Activated CD8-positive, alpha-beta T cell treated with anti-CD3 and anti-CD28 coated beads for 36 hours (primary cell): Measurements from ENCODE around the gene DCANP1. TPM values are rescaled to one million over a fixed set of nuclear protein-coding genes. Genes with fewer than 3 reads are reported as not detected.

ENCODE experiments used
- ATAC-seq: fragments of 200-7000 bp; cut with Tn5 transposase; one replicate; pipeline ENCODE4 v1.10.0; 2021; ENCODE audit warnings: mild to moderate bottlenecking, moderate library complexity
- CTCF ChIA-PET: fragments of 350-600 bp; sonication (Branson Sonifier 250); formaldehyde crosslinking; loops from one replicate; lab custom pipeline; 2021; ENCODE audit warnings: antibody characterized with exemption; lab: Charles Lee
- POLR2A ChIA-PET: fragments of 350-600 bp; sonication (Branson Sonifier 250); formaldehyde crosslinking; loops from one replicate; lab custom pipeline; 2021; ENCODE audit warnings: antibody characterized with exemption; lab: Charles Lee
- DNase-seq: peaks from one replicate; pipeline ENCODE4 v3.0.0-alpha.2; 2020
- H3K27ac Mint-ChIP-seq: one replicate; pipeline ENCODE4 v1.8.0; 2021; ENCODE audit warnings: mild to moderate bottlenecking, mixed read lengths
- H3K27me3 Mint-ChIP-seq: one replicate; pipeline ENCODE4 v1.8.0; 2021; ENCODE audit warnings: mixed read lengths
- H3K36me3 Mint-ChIP-seq: one replicate; pipeline ENCODE4 v1.8.0; 2021; ENCODE audit warnings: low read depth, mixed read lengths
- H3K4me1 Mint-ChIP-seq: one replicate; pipeline ENCODE4 v1.8.0; 2021; ENCODE audit warnings: low read depth, mixed read lengths
- H3K4me3 Mint-ChIP-seq: one replicate; pipeline ENCODE4 v1.8.0; 2021; ENCODE audit warnings: mild to moderate bottlenecking, moderate library complexity, mixed read lengths
- H3K9me3 Mint-ChIP-seq: one replicate; pipeline ENCODE4 v1.8.0; 2021; ENCODE audit warnings: mixed read lengths
- intact Hi-C: fragments of 100-400 bp; cut with micrococcal nuclease; formaldehyde crosslinking; loops from one replicate; pipeline ENCODE4 v1.10.0; 2022
- total RNA-seq, 2 experiments: library from RNA; stranded (reverse); gene quantifications; one replicate each; pipeline ENCODE4 v1.2.3, GENCODE V29; 2021
- TF ChIP-seq, protein P1 (sequence below): fragments of 200-600 bp; IDR thresholded peaks from one replicate; pipeline ENCODE4 v1.8.0; 2022; ENCODE audit warnings: antibody characterized with exemption, mild to moderate bottlenecking

Gene DCANP1
- total RNA-seq, 2 experiments from 2014 or later: not detected

DNA sequence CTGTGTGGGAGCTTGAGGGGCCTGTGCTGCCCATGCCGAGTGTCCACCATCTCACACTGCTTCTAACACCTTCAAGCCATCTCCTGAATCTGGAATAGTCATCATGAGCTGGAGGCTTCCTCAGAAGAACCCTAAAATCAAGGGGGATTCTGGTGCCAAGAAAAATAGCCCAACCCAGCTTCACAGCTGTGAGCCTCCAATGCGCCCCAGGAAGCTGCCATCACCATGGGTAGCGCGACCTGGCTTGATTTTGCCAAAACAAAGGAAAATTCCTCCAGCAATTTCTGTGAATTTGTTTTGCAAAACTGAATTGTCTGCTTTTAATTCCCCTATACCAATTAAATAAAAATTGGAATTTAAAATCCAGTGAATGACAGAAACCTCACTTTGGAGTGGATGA, 11.2 kb upstream of the DCANP1 start:
- peaks cover 3% of the 10 kb centered on the region for H3K4me1 Mint-ChIP-seq
- no peak overlapping the region for H3K4me3 Mint-ChIP-seq
- intact Hi-C loops: no loop called here
- no peaks in the 10 kb centered on the region for H3K36me3 Mint-ChIP-seq
- H3K27me3 Mint-ChIP-seq: peaks cover 6% of the 10 kb centered on the region
- POLR2A ChIA-PET: interaction anchor here (1.4 kb wide), 1 partner anchor 8 kb away, joined by 4 read pairs; no protein-coding TSS in a partner anchor
- H3K27ac Mint-ChIP-seq: no peak overlapping the region
- ATAC-seq: no peak
- TF ChIP-seq, protein P1, sequence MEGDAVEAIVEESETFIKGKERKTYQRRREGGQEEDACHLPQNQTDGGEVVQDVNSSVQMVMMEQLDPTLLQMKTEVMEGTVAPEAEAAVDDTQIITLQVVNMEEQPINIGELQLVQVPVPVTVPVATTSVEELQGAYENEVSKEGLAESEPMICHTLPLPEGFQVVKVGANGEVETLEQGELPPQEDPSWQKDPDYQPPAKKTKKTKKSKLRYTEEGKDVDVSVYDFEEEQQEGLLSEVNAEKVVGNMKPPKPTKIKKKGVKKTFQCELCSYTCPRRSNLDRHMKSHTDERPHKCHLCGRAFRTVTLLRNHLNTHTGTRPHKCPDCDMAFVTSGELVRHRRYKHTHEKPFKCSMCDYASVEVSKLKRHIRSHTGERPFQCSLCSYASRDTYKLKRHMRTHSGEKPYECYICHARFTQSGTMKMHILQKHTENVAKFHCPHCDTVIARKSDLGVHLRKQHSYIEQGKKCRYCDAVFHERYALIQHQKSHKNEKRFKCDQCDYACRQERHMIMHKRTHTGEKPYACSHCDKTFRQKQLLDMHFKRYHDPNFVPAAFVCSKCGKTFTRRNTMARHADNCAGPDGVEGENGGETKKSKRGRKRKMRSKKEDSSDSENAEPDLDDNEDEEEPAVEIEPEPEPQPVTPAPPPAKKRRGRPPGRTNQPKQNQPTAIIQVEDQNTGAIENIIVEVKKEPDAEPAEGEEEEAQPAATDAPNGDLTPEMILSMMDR: no peak
- no peaks in the 10 kb centered on the region for H3K9me3 Mint-ChIP-seq
- DNase-seq: no peak
- CTCF ChIA-PET: interaction anchor here (0.8 to 14.5 kb wide), 19 partner anchors 7 to 108 kb away, joined by 3 to 430 read pairs (median 6); partner anchors contain the start of gene DCANP1

DNA sequence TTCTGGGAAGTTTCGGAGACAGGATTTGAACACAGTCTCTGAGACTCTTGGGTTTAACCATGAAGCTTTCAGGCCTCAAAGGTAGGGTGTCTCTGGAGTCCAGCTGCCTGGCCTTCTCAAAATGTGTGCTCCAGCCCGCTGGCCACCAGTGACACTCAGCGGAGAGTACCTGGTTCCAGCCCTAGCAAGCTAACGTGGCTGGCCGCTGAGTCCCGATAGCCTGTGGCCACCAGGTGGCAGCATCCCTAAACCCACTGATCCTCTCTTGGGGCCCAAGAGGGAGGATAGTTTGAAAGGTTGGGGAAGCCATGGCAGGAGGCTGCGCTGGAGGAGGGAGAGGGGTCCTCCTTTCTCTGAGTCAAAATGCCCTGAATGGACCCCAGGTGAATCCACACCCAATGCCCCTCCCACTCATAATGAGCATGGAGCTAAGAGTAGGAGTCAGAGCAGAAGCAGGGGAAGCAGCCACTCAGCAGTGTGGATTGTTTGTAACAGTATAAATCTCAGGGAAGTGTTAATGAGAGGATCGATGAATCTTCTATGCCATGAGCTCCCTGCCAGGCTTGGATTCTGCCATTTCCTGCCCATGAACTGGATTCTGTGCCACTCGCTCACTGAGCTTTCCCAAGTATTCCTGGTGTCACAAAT, 10.4 kb upstream of the DCANP1 start:
- H3K9me3 Mint-ChIP-seq: no peaks in the 10 kb centered on the region
- intact Hi-C loops: no loop called here
- CTCF ChIA-PET: interaction anchor here (0.6 to 14.5 kb wide), 32 partner anchors 8 to 243 kb away, joined by 3 to 430 read pairs (median 4); partner anchors contain the start of gene DCANP1
- peak; percentile 60 for ATAC-seq
- no peaks in the 10 kb centered on the region for H3K36me3 Mint-ChIP-seq
- no peak overlapping the region for H3K27ac Mint-ChIP-seq
- peaks cover 6% of the 10 kb centered on the region for H3K27me3 Mint-ChIP-seq
- TF ChIP-seq, protein P1: peak; percentile 73
- DNase-seq: peak; percentile 78
- H3K4me1 Mint-ChIP-seq: peaks cover 2% of the 10 kb centered on the region
- no peak overlapping the region for H3K4me3 Mint-ChIP-seq
- POLR2A ChIA-PET: interaction anchor here (1.4 kb wide), 1 partner anchor 9 kb away, joined by 4 read pairs; no protein-coding TSS in a partner anchor

DNA sequence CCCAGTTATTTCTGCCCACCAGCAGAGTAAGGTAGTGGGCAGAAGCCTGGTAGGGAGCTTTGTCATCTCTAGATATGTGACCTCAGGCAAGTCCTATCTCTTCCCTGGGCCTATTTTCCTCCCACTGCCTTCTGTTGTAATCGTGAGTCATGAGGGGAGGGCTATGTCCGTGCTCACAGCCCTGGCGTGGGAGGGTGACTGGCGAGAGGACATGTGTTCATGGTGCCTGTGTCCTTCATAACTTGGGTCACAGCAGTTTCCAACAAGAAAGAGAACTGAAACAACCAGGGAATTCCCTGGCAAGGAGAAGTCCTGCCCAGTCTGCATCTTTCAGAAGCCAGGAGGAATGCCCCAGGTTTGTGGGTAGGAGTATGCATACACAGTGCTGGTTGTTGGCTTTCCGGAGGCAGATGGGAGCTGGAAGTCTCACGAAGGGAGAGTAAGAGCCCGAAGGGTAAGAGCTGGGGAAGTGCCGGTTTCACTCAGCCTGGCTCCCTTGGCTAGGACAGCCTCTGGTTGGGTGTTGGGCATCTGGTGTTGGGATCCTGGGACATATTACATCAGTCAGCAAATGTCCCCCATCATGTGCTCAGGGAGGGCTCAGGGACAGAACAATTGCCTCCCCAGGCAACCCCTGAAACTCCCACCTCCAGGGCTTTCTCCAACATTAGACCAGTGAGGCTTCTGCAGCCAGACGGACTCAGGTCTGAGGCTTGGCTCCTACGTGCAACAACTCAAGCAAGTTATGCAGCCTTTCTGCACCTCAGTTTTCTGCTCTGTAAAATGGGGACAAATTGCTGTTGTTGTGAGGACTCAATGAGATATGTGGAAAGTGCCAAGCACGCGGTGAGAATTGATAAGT, 9.3 kb upstream of the DCANP1 start:
- ChIA-PET CTCF (interaction anchor here (0.8 to 14.5 kb wide), 18 partner anchors 9 to 125 kb away, joined by 3 to 430 read pairs (median 6); partner anchors contain the start of gene DCANP1), POLR2A (interaction anchor here (0.6 kb wide), 1 partner anchor 34 kb away, joined by 3 read pairs; no protein-coding TSS in a partner anchor)
- intact Hi-C loops: no loop called here
- TF ChIP-seq, protein P1: no peak
- Mint-ChIP-seq H3K4me3 (no peak overlapping the region), H3K4me1 (no peaks in the 10 kb centered on the region), H3K27ac (no peak overlapping the region), H3K9me3 (no peaks in the 10 kb centered on the region), H3K36me3 (no peaks in the 10 kb centered on the region), H3K27me3 (peaks cover 6% of the 10 kb centered on the region)
- ATAC-seq (peak; percentile 76), DNase-seq (peak; percentile 41)

- POLR2A ChIA-PET: interaction anchor here (0.6 kb wide), 1 partner anchor 34 kb away, joined by 3 read pairs; no protein-coding TSS in a partner anchor
- no peaks in the 10 kb centered on the region for H3K4me1 Mint-ChIP-seq
- CTCF ChIA-PET: interaction anchor here (1.3 to 14.5 kb wide), 8 partner anchors 9 to 125 kb away, joined by 3 to 430 read pairs (median 15); partner anchors contain the start of gene DCANP1
- ATAC-seq (no peak), DNase-seq (no peak)
- TF ChIP-seq, protein P1: no peak
- H3K27me3 Mint-ChIP-seq: peaks cover 6% of the 10 kb centered on the region
- no peak overlapping the region for H3K4me3 Mint-ChIP-seq
- H3K36me3 Mint-ChIP-seq: no peaks in the 10 kb centered on the region
- H3K27ac Mint-ChIP-seq: no peak overlapping the region
- intact Hi-C loops: no loop called here
- no peaks in the 10 kb centered on the region for H3K9me3 Mint-ChIP-seq
These were observed 8.7 kb upstream of the DCANP1 start for GRCh38 chr5:135455876-135456237.
